ENCODE data around the gene MPZL1. TPM values are rescaled to one million over a fixed set of nuclear protein-coding genes. Genes with fewer than 3 reads are reported as not detected.

MPZL1 gene
- polyA plus RNA-seq, 3 donors = 23.1 to 63.6 (median 61.8) TPM

GRCh38 chr1:167786502-167786901, 64.7 kb downstream of the MPZL1 start:
- no peaks in the 10 kb centered on the region for H4K20me1 ChIP-seq (ENCODE audit: insufficient read depth, low read length)
- intact Hi-C loops (cut with micrococcal nuclease) = no loop called here
- H3K9me3 ChIP-seq (replicated peaks in 1 of 2; ENCODE audit: control insufficient read depth in 1 of 2, insufficient read depth in 1 of 2, low read length in 2 of 2) = no peaks in the 10 kb centered on the region
- H3K4me2 ChIP-seq (replicated peaks; ENCODE audit: extremely low read depth, low read length, poor library complexity, severe bottlenecking) = no peak overlapping the region
- Mint-ChIP-seq H3K36me3 (peaks cover 37 to 48% of the 10 kb centered on the region in 2 donors), H3K4me1 (peaks cover 6% of the 10 kb centered on the region), H3K27ac (peak overlapping the region in 1 of 7 donors; percentile 40), H3K27me3 (ENCODE audit: low read depth in 3 of 3) (no peaks in the 10 kb centered on the region), H3K9me3 (peaks cover 0 to 3% (median 0%) of the 10 kb centered on the region in 7 donors), H3K4me3 (no peak overlapping the region)
- no peak overlapping the region for H3K27ac ChIP-seq (ENCODE audit: low read depth in 1 of 2, low read length in 2 of 2)
- H3K4me1 ChIP-seq (ENCODE audit: control insufficient read depth in 1 of 2, insufficient read depth in 2 of 2, low read length in 2 of 2) = peaks cover 5 to 6% of the 10 kb centered on the region in 2 donors
- no peak for TF ChIP-seq CTCF (IDR thresholded peaks at IDR 0.05)
- H3K9ac ChIP-seq (ENCODE audit: insufficient read depth, low read length, poor library complexity, severe bottlenecking) = no peak overlapping the region
- peaks cover 24 to 45% of the 10 kb centered on the region in 2 donors for H3K36me3 ChIP-seq (replicated peaks in 1 of 2; ENCODE audit: control insufficient read depth in 1 of 2, insufficient read depth in 2 of 2, low read length in 2 of 2)
- 97% methylated on average over 3 of the region's 5 CpGs for WGBS (ENCODE audit: insufficient coverage)
- no peak overlapping the region for H2AFZ ChIP-seq (ENCODE audit: insufficient read depth, low read depth, low read length, poor library complexity, severe bottlenecking)
- no peaks in the 10 kb centered on the region for H3K79me2 ChIP-seq (ENCODE audit: insufficient read depth, low read length)
- no peak overlapping the region for H3K4me3 ChIP-seq (replicated peaks in 1 of 3; ENCODE audit: low read depth in 2 of 3, low read length in 3 of 3)
- DNase-seq = no peak
- H3K27me3 ChIP-seq (ENCODE audit: control insufficient read depth in 2 of 2, insufficient read depth in 2 of 2, low read length in 2 of 2) = no peaks in the 10 kb centered on the region

GRCh38 chr1:167789501-167789900, 67.7 kb downstream of the MPZL1 start:
- Histone ChIP-seq H3K4me1 (ENCODE audit: control insufficient read depth in 1 of 2, insufficient read depth in 2 of 2, low read length in 2 of 2) (peaks cover 14 to 16% of the 10 kb centered on the region in 2 donors), H3K4me2 (replicated peaks; ENCODE audit: extremely low read depth, low read length, poor library complexity, severe bottlenecking) (no peak overlapping the region), H3K9me3 (replicated peaks in 1 of 2; ENCODE audit: control insufficient read depth in 1 of 2, insufficient read depth in 1 of 2, low read length in 2 of 2) (no peaks in the 10 kb centered on the region), H4K20me1 (ENCODE audit: insufficient read depth, low read length) (no peaks in the 10 kb centered on the region), H3K36me3 (replicated peaks in 1 of 2; ENCODE audit: control insufficient read depth in 1 of 2, insufficient read depth in 2 of 2, low read length in 2 of 2) (peaks cover 24 to 45% of the 10 kb centered on the region in 2 donors), H3K9ac (ENCODE audit: insufficient read depth, low read length, poor library complexity, severe bottlenecking) (no peak overlapping the region), H3K27ac (ENCODE audit: low read depth in 1 of 2, low read length in 2 of 2) (no peak overlapping the region), H3K4me3 (replicated peaks in 1 of 3; ENCODE audit: low read depth in 2 of 3, low read length in 3 of 3) (no peak overlapping the region), H3K79me2 (ENCODE audit: insufficient read depth, low read length) (no peaks in the 10 kb centered on the region), H3K27me3 (ENCODE audit: control insufficient read depth in 2 of 2, insufficient read depth in 2 of 2, low read length in 2 of 2) (no peaks in the 10 kb centered on the region), H2AFZ (ENCODE audit: insufficient read depth, low read depth, low read length, poor library complexity, severe bottlenecking) (no peak overlapping the region)
- no peak for TF ChIP-seq CTCF (IDR thresholded peaks at IDR 0.05)
- H3K27ac Mint-ChIP-seq = peak overlapping the region in 3 of 7 donors; percentile 10 to 44 (median 18)
- peaks cover 39 to 57% of the 10 kb centered on the region in 2 donors for H3K36me3 Mint-ChIP-seq
- peaks cover 18% of the 10 kb centered on the region for H3K4me1 Mint-ChIP-seq
- H3K9me3 Mint-ChIP-seq = peaks cover 0 to 3% (median 0%) of the 10 kb centered on the region in 7 donors
- no peak overlapping the region for H3K4me3 Mint-ChIP-seq
- WGBS (ENCODE audit: insufficient coverage) = 100% methylated on average over 3 of the region's 3 CpGs
- H3K27me3 Mint-ChIP-seq (ENCODE audit: low read depth in 3 of 3) = no peaks in the 10 kb centered on the region
- no peak for DNase-seq
- intact Hi-C loops (cut with micrococcal nuclease) = no loop called here
